GM12892 (cell line): Measurements from ENCODE around the gene PHYKPL.
"Not testable (repeated sequence)": the region's sequence is repeated elsewhere in the genome, so short reads cannot be mapped to it uniquely, and the experiment has no call there.

Experiments
- POLR2A ChIP-seq: IDR thresholded peaks from 2 replicates; pipeline ENCODE4 v1.6.1; 2011; ENCODE audit warnings: low read depth, low read length, control low read depth
- POLR2AphosphoS5 ChIP-seq: IDR thresholded peaks from 2 replicates; pipeline ENCODE4 v1.6.1; 2011; ENCODE audit warnings: low read depth, low read length, control low read depth
- TAF1 ChIP-seq: IDR thresholded peaks from 2 replicates; pipeline ENCODE4 v1.6.1; 2011; ENCODE audit warnings: low read depth, mild to moderate bottlenecking, control low read depth, low read length, borderline replicate concordance

DNA sequence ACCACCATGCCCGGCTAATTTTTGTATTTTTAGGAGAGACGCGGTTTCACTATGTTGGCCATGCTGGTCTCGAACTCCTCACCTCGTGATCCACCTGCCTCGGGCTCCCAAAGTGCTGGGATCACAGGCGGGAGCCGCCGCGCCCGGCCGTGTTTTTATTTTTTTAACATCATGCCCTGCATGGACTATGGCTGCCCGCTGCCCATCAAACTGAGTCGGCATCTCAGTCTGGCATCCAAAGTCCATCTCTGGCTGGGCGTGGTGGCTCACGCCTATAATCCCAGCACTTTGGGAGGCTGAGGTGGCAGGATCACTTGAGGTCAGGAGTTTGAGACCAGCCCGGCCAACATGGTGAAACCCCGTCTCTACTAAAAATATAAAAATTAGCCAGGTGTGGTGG is 21.0 kb upstream of the PHYKPL start:
- TF ChIP-seq POLR2A, POLR2AphosphoS5, TAF1: not testable (repeated sequence)
